Neural cell (in vitro differentiated cells): ENCODE data around the gene ATP5PO. TPM values are rescaled to one million over a fixed set of nuclear protein-coding genes. Genes with fewer than 3 reads are reported as not detected.

Experiments used
- H2AFZ ChIP-seq: fragments of 200-600, 300-800 bp; sonication (generic), shearing (Covaris generic); 2 replicates; pipeline ENCODE4 v1.6.0; 2014; ENCODE audit warnings: low read depth, mild to moderate bottlenecking, antibody characterized with exemption, low read length, moderate library complexity
- H3F3A ChIP-seq: fragments of 200-600 bp; shearing (Covaris generic); 2 replicates; pipeline ENCODE4 v1.6.1; 2016; ENCODE audit warnings: mild to moderate bottlenecking, moderate library complexity, mixed read lengths, antibody characterized with exemption, low read length; ENCODE audit not compliant: insufficient read depth, poor library complexity, severe bottlenecking
- H3K27ac ChIP-seq: fragments of 200-600, 300-800 bp; sonication (generic), shearing (Covaris generic); 2 replicates; pipeline ENCODE4 v1.5.1; 2014; ENCODE audit warnings: mild to moderate bottlenecking, low read length, moderate library complexity
- H3K27me3 ChIP-seq: fragments of 300-800, 200-600 bp; sonication (generic), shearing (Covaris generic); 2 replicates; pipeline ENCODE4 v1.6.0; 2014; ENCODE audit warnings: mild to moderate bottlenecking, low read depth, low read length, moderate library complexity; ENCODE audit not compliant: insufficient read depth
- H3K36me3 ChIP-seq: fragments of 300-800, 200-600 bp; sonication (generic), shearing (Covaris generic); 2 replicates; pipeline ENCODE4 v1.5.1; 2014; ENCODE audit warnings: mild to moderate bottlenecking, antibody characterized with exemption, low read length, moderate library complexity; ENCODE audit not compliant: insufficient read depth
- H3K4me2 ChIP-seq: fragments of 300-800, 200-600 bp; sonication (generic), shearing (Covaris generic); 2 replicates; pipeline ENCODE4 v1.6.0; 2014; ENCODE audit warnings: mild to moderate bottlenecking, low read length
- H3K4me3 ChIP-seq: fragments of 300-800, 200-600 bp; sonication (generic), shearing (Covaris generic); 2 replicates; pipeline ENCODE4 v1.5.1; 2014; ENCODE audit warnings: mild to moderate bottlenecking, low read length, moderate library complexity
- H3K79me2 ChIP-seq: fragments of 200-600 bp; shearing (Covaris generic); replicated peaks from 2 replicates; pipeline ENCODE4 v1.6.0; 2014; ENCODE audit warnings: mild to moderate bottlenecking, low read length, moderate library complexity; ENCODE audit not compliant: insufficient read depth
- H3K9ac ChIP-seq: fragments of 300-800, 200-600 bp; sonication (generic), shearing (Covaris generic); 2 replicates; pipeline ENCODE4 v1.6.1; 2016; ENCODE audit warnings: mild to moderate bottlenecking, low read length, mixed read lengths
- H3K9me2 ChIP-seq: fragments of 200-600 bp; shearing (Covaris generic); 2 replicates; pipeline ENCODE4 v1.6.1; 2016; ENCODE audit warnings: mild to moderate bottlenecking, low read length, mixed read lengths; ENCODE audit not compliant: insufficient read depth
- H3K9me3 ChIP-seq: fragments of 200-600, 300-800 bp; sonication (generic), shearing (Covaris generic); 2 replicates; pipeline ENCODE4 v1.6.1; 2016; ENCODE audit warnings: mild to moderate bottlenecking, mixed run types, low read length, moderate library complexity, mixed read lengths
- H4K20me1 ChIP-seq: fragments of 200-600 bp; shearing (Covaris generic); 2 replicates; pipeline ENCODE4 v1.6.1; 2016; ENCODE audit warnings: mild to moderate bottlenecking, mixed run types; ENCODE audit not compliant: insufficient read depth
- EP300 ChIP-seq: fragments of 450-650 bp; conservative IDR thresholded peaks from 2 replicates; pipeline ENCODE4 v1.6.1; 2014; ENCODE audit warnings: antibody characterized with exemption, mild to moderate bottlenecking, moderate library complexity; ENCODE audit not compliant: poor library complexity, severe bottlenecking
- EZH2 ChIP-seq: fragments of 200-600, 300-800 bp; shearing (Covaris generic), sonication (generic); IDR thresholded peaks from 2 replicates; pipeline ENCODE4 v1.6.1; 2014; ENCODE audit warnings: antibody characterized with exemption, low read length, borderline replicate concordance, mild to moderate bottlenecking; ENCODE audit not compliant: insufficient read depth, poor library complexity, severe bottlenecking
- MXI1 ChIP-seq: fragments of 450-650 bp; conservative IDR thresholded peaks from 2 replicates; pipeline ENCODE4 v1.6.1; 2014; ENCODE audit warnings: antibody characterized with exemption, mild to moderate bottlenecking; ENCODE audit not compliant: poor library complexity, severe bottlenecking
- POLR2AphosphoS5 ChIP-seq: IDR thresholded peaks from 2 replicates; pipeline ENCODE4 v1.6.1; 2012
- RAD21 ChIP-seq: fragments of 450-650 bp; conservative IDR thresholded peaks from 2 replicates; pipeline ENCODE4 v1.6.1; 2014; ENCODE audit warnings: antibody characterized with exemption, mild to moderate bottlenecking, moderate library complexity
- SMC3 ChIP-seq: fragments of 450-650 bp; conservative IDR thresholded peaks from 2 replicates; pipeline ENCODE4 v1.6.1; 2014; ENCODE audit warnings: antibody characterized with exemption, mild to moderate bottlenecking, moderate library complexity; ENCODE audit not compliant: poor library complexity
- TAF1 ChIP-seq: IDR thresholded peaks from 2 replicates; pipeline ENCODE4 v1.6.1; 2012; ENCODE audit warnings: low read depth
- polyA plus RNA-seq: library from polyadenylated mRNA; depleted of rRNA; stranded (reverse); fragments of >200 nt; gene quantifications from 2 replicates; pipeline ENCODE4 v1.2.3, GENCODE V29; 2014
- TF ChIP-seq, protein P1 (sequence below): IDR thresholded peaks from 2 replicates; pipeline ENCODE4 v1.6.1; 2012; ENCODE audit warnings: borderline replicate concordance
- TF ChIP-seq, protein P2 (sequence below): fragments of 450-650 bp; IDR thresholded peaks from 2 replicates; pipeline ENCODE4 v1.5.1; 2014; ENCODE audit warnings: antibody characterized with exemption, mild to moderate bottlenecking, moderate library complexity; ENCODE audit not compliant: poor library complexity, severe bottlenecking

ATP5PO gene
- polyA plus RNA-seq, 1 donor from 2014 or later, result 439 TPM

DNA sequence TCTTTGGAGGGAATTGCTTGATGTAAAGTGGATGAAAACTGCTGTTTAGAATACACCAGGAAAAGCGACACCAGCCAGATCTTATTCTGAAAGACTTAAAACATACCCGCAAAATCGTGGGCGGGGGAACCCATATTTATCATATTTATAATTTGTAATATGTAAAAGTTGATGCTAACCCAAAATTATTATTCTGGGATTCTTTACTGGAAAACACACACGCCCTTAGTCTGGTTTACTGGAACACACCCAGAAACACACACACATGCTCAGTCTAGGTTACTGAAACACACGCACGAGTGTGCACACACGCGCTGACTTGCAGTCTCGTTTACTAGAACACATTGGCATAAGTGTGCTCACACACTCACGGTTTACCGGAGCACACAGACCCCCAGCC, 32.5 kb downstream of the ATP5PO start:
- Histone ChIP-seq H3F3A (no peaks in the 10 kb centered on the region), H3K4me2 (no peak overlapping the region), H3K27ac (no peak overlapping the region), H3K36me3 (no peaks in the 10 kb centered on the region), H3K27me3 (no peaks in the 10 kb centered on the region), H2AFZ (no peak overlapping the region), H3K79me2 (no peaks in the 10 kb centered on the region), H3K9me3 (no peaks in the 10 kb centered on the region), H3K9me2 (no peaks in the 10 kb centered on the region), H3K9ac (no peak overlapping the region), H4K20me1 (no peaks in the 10 kb centered on the region), H3K4me3 (no peak overlapping the region)
- no peak for TF ChIP-seq POLR2AphosphoS5
- TF ChIP-seq, protein P1, sequence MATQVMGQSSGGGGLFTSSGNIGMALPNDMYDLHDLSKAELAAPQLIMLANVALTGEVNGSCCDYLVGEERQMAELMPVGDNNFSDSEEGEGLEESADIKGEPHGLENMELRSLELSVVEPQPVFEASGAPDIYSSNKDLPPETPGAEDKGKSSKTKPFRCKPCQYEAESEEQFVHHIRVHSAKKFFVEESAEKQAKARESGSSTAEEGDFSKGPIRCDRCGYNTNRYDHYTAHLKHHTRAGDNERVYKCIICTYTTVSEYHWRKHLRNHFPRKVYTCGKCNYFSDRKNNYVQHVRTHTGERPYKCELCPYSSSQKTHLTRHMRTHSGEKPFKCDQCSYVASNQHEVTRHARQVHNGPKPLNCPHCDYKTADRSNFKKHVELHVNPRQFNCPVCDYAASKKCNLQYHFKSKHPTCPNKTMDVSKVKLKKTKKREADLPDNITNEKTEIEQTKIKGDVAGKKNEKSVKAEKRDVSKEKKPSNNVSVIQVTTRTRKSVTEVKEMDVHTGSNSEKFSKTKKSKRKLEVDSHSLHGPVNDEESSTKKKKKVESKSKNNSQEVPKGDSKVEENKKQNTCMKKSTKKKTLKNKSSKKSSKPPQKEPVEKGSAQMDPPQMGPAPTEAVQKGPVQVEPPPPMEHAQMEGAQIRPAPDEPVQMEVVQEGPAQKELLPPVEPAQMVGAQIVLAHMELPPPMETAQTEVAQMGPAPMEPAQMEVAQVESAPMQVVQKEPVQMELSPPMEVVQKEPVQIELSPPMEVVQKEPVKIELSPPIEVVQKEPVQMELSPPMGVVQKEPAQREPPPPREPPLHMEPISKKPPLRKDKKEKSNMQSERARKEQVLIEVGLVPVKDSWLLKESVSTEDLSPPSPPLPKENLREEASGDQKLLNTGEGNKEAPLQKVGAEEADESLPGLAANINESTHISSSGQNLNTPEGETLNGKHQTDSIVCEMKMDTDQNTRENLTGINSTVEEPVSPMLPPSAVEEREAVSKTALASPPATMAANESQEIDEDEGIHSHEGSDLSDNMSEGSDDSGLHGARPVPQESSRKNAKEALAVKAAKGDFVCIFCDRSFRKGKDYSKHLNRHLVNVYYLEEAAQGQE, result no peak
- TF ChIP-seq MXI1, result no peak
- no peak for TF ChIP-seq RAD21
- no peak for TF ChIP-seq EZH2
- no peak for TF ChIP-seq EP300
- no peak for TF ChIP-seq TAF1
- TF ChIP-seq SMC3, result no peak
- TF ChIP-seq, protein P2, sequence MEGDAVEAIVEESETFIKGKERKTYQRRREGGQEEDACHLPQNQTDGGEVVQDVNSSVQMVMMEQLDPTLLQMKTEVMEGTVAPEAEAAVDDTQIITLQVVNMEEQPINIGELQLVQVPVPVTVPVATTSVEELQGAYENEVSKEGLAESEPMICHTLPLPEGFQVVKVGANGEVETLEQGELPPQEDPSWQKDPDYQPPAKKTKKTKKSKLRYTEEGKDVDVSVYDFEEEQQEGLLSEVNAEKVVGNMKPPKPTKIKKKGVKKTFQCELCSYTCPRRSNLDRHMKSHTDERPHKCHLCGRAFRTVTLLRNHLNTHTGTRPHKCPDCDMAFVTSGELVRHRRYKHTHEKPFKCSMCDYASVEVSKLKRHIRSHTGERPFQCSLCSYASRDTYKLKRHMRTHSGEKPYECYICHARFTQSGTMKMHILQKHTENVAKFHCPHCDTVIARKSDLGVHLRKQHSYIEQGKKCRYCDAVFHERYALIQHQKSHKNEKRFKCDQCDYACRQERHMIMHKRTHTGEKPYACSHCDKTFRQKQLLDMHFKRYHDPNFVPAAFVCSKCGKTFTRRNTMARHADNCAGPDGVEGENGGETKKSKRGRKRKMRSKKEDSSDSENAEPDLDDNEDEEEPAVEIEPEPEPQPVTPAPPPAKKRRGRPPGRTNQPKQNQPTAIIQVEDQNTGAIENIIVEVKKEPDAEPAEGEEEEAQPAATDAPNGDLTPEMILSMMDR, result no peak

DNA sequence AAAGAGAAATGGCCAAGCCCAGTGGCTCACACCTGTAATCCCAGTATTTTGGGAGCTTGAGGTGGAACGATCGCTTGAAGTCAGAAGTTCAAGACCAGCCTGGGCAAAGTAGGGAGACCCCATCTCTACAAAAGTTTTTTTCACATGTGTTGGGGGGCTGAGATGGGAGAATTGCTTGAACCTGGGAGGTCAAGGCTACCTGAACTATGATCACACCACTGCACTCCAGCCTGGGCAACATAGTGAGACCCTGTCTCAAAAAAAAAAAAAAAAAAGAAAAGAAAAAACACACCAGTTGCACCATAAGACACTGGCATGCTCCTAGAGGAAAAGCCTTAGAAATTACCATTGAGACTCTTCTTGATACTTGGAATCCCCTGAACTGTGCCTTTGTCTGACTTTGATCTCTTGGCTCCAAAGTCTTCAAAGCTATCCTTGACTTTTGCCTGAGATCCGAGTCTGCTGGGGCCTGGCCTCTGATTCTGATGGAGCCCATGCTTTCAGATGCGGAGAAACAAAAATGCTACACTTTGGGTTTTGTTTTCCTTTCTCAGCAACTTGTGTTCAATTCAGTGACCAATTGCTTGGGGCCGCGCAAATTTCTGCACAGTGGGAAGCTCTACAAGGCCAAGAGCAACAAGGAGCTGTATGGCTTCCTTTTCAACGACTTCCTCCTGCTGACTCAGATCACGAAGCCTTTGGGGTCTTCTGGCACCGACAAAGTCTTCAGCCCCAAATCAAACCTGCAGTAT, 33.7 kb downstream of the ATP5PO start:
- H3K27ac ChIP-seq, result no peak overlapping the region
- TF ChIP-seq MXI1 (no peak), RAD21 (no peak), EP300 (no peak), POLR2AphosphoS5 (no peak), SMC3 (no peak), TAF1 (no peak), EZH2 (no peak)
- TF ChIP-seq, protein P2, result no peak
- TF ChIP-seq, protein P1, result no peak
- H3K4me2 ChIP-seq, result no peak overlapping the region

More for the DNA sequence above, 33.7 kb downstream of the ATP5PO start:
- H3K36me3 ChIP-seq, result no peaks in the 10 kb centered on the region
- no peaks in the 10 kb centered on the region for H3K79me2 ChIP-seq
- no peaks in the 10 kb centered on the region for H3K9me3 ChIP-seq
- no peaks in the 10 kb centered on the region for H4K20me1 ChIP-seq
- H3K9ac ChIP-seq, result no peak overlapping the region
- H3F3A ChIP-seq, result no peaks in the 10 kb centered on the region
- no peak overlapping the region for H2AFZ ChIP-seq
- H3K4me3 ChIP-seq, result no peak overlapping the region
- no peaks in the 10 kb centered on the region for H3K27me3 ChIP-seq
- no peaks in the 10 kb centered on the region for H3K9me2 ChIP-seq
